Spleen (tissue), 7 donors: ENCODE data around the gene CRAT.

Source experiments
- CTCF ChIP-seq, 11 experiments: fragments of 200-600 bp in 7 of 11; fragments of 450-650 bp in 4 of 11; sonication (generic) in 4 of 11; IDR thresholded peaks in 8 of 11; conservative IDR thresholded peaks in 3 of 11; 1 replicate in 7 of 11; 2 replicates in 4 of 11; pipeline versions ENCODE4 v1.4.0 to v1.8.0; 2016 to 2021; ENCODE audit warnings: antibody characterized with exemption in 11 of 11, inconsistent platforms in 4 of 11, mild to moderate bottlenecking in 1 of 11
- POLR2A ChIP-seq, 3 donors: fragments of 450-650 bp; IDR thresholded peaks; one replicate each; pipeline ENCODE4 v1.5.1; 2017; ENCODE audit warnings: antibody characterized with exemption in 3 of 3, mild to moderate bottlenecking in 1 of 3
- POLR2AphosphoS5 ChIP-seq, 3 donors: sonication (generic); formaldehyde crosslinking; IDR thresholded peaks; one replicate each; pipeline ENCODE4 v1.5.1; 2017; ENCODE audit warnings: antibody characterized with exemption in 3 of 3
- donor health status: DM: no; HTN: no; CAD: no; lungs with moderate emphysema.
- donor health status: DM: no; HTN: no; CAD: no.
- donor health status: DM: no; HTN: no; CAD: no.

DNA sequence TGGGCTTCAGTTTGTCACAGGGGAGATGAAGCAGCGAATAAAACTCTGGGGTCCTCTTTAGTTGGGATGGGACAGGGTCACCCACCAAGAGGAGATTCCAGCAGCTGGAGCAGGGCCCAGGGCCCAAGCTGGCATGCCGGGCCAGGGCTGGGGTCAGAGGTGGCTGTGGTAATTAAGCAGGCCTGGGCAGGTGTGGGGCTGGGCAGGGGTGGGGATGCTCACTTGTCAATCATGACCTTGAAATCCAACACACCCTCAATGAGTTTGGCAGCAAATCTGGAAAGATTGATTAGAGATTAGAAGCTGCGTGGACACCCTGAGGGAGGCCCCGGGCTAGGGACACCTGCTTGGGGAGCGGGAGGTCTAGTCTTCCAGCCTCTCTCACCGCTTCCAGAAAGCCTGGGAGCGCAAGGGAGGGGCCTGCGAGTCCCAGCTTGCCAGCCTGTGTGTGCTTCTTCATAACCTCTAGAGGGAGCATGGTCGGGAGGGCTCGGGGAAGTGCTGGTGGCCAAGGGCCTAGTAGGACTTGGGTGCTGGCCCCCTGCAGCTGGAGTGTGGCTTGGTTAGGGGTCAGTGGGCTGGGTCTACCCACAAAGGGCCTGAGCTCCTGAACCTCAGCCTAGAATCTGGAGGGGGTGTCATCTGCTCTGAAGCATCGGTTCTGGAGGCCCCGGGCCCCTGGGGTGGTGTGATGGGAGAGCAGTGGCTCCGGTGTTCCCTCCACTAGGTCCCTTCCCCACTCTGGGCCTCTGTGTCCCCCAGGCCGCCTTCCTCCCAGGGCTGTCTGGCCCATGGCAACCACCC is 7.6 kb downstream of the CRAT start:
- peak in 7 of 11 experiments; percentile 23 to 59 (median 33) for TF ChIP-seq CTCF (IDR thresholded peaks at IDR 0.05 in 8 of 11, conservative IDR thresholded peaks at IDR 0.05 in 3 of 11)
- no peak for TF ChIP-seq POLR2A (IDR thresholded peaks at IDR 0.05)
- no peak for TF ChIP-seq POLR2AphosphoS5 (IDR thresholded peaks at IDR 0.05)
